Measurements from ENCODE around the gene SETD5.

SETD5 gene

GRCh38 chr3:9397332-9397905 is at the start of gene SETD5:
SETD5 (plus strand) TSS chr3:9397615; CDS start chr3:9428939, 31,324 bp downstream.
- DNase-seq, result peak; percentile 96

GRCh38 chr3:9347887-9348286 is 49.5 kb upstream of the SETD5 start:
- no peak for DNase-seq

GRCh38 chr3:9349321-9350117 is 47.9 kb upstream of the SETD5 start:
- DNase-seq, result no peak

GRCh38 chr3:9351709-9352126 is 45.7 kb upstream of the SETD5 start:
- no peak for DNase-seq

- DNase-seq, result peak; percentile 67
These were observed 44.3 kb upstream of the SETD5 start for GRCh38 chr3:9352917-9353752.

GRCh38 chr3:9361691-9362388 is 35.6 kb upstream of the SETD5 start:
- no peak for DNase-seq

- DNase-seq, result peak; percentile 93
These were observed 34.5 kb upstream of the SETD5 start, which contains the start of gene THUMPD3 for GRCh38 chr3:9362731-9363530. THUMPD3 (plus strand) TSS chr3:9363054; CDS start chr3:9365069, 2,015 bp downstream.

- no peak for DNase-seq
These were observed 27.9 kb upstream of the SETD5 start for GRCh38 chr3:9369508-9369907.

GRCh38 chr3:9373465-9373864 is 23.9 kb upstream of the SETD5 start:
- peak; percentile 36 for DNase-seq

GRCh38 chr3:9377981-9378380 is 19.4 kb upstream of the SETD5 start:
- DNase-seq, result no peak

GRCh38 chr3:9379327-9379726 is 18.1 kb upstream of the SETD5 start:
- no peak for DNase-seq

- DNase-seq, result no peak
These were observed 17.4 kb upstream of the SETD5 start for GRCh38 chr3:9380014-9380413.

GRCh38 chr3:9384141-9384828 is 13.1 kb upstream of the SETD5 start:
- no peak for DNase-seq

- no peak for DNase-seq
These were observed 12.0 kb upstream of the SETD5 start for GRCh38 chr3:9385187-9386077.

GRCh38 chr3:9386078-9386459 is 11.3 kb upstream of the SETD5 start:
- DNase-seq, result no peak

- no peak for DNase-seq
These were observed 10.7 kb upstream of the SETD5 start for GRCh38 chr3:9386501-9387321.

- DNase-seq, result no peak
These were observed 10.1 kb upstream of the SETD5 start for GRCh38 chr3:9387322-9387655.

GRCh38 chr3:9388142-9388541 is 9.3 kb upstream of the SETD5 start:
- DNase-seq, result no peak

- DNase-seq, result no peak
These were observed 8.7 kb upstream of the SETD5 start for GRCh38 chr3:9388562-9389272.

Data from GDM1 (cell line).